HUES64 (cell line): Measurements from ENCODE around the gene KLHL30.
"Not testable (repeated sequence)": the region's sequence is repeated elsewhere in the genome, so short reads cannot be mapped to it uniquely, and the experiment has no call there.

Experiments
- H3K27ac ChIP-seq: 2 replicates; pipeline ENCODE4 v1.7.0; 2013; ENCODE audit warnings: low read depth, low read length, inconsistent platforms
- H3K27me3 ChIP-seq: 2 replicates; pipeline ENCODE4 v1.6.1; 2013; ENCODE audit warnings: mild to moderate bottlenecking, low read length; ENCODE audit not compliant: insufficient read depth
- H3K36me3 ChIP-seq: 2 replicates; pipeline ENCODE4 v1.6.1; 2013; ENCODE audit warnings: mild to moderate bottlenecking, low read length; ENCODE audit not compliant: insufficient read depth
- H3K4me1 ChIP-seq: 2 replicates; pipeline ENCODE4 v1.6.1; 2013; ENCODE audit warnings: mild to moderate bottlenecking, low read length, moderate library complexity; ENCODE audit not compliant: insufficient read depth
- H3K4me3 ChIP-seq: 2 replicates; pipeline ENCODE4 v1.5.1; 2013; ENCODE audit warnings: mild to moderate bottlenecking, low read length, moderate library complexity
- H3K9ac ChIP-seq: 2 replicates; pipeline ENCODE4 v1.6.1; 2013; ENCODE audit warnings: mild to moderate bottlenecking, low read depth, low read length
- H3K9me3 ChIP-seq: 2 replicates; pipeline ENCODE4 v1.6.1; 2013; ENCODE audit warnings: low read depth, low read length; ENCODE audit not compliant: insufficient read depth
- WGBS: fragments of 150-250, 120-280 bp; methylation state at CpG from one replicate; pipeline ENCODE4 v1.1.7; 2013; ENCODE audit warnings: missing lambda C conversion rate; 5-methylcytosine and 5-hydroxymethylcytosine counted together

The KLHL30 gene

GRCh38 chr2:238165288-238165921 lies 26.9 kb downstream of the KLHL30 start:
- no peaks in the 10 kb centered on the region for H3K4me1 ChIP-seq
- peaks cover 52% of the 10 kb centered on the region for H3K27me3 ChIP-seq
- H3K27ac ChIP-seq, result no peak overlapping the region
- WGBS, result 91% methylated on average over 12 of the region's 12 CpGs
- no peak overlapping the region for H3K4me3 ChIP-seq
- peaks cover 14% of the 10 kb centered on the region for H3K36me3 ChIP-seq
- no peaks in the 10 kb centered on the region for H3K9me3 ChIP-seq
- no peak overlapping the region for H3K9ac ChIP-seq

DNA sequence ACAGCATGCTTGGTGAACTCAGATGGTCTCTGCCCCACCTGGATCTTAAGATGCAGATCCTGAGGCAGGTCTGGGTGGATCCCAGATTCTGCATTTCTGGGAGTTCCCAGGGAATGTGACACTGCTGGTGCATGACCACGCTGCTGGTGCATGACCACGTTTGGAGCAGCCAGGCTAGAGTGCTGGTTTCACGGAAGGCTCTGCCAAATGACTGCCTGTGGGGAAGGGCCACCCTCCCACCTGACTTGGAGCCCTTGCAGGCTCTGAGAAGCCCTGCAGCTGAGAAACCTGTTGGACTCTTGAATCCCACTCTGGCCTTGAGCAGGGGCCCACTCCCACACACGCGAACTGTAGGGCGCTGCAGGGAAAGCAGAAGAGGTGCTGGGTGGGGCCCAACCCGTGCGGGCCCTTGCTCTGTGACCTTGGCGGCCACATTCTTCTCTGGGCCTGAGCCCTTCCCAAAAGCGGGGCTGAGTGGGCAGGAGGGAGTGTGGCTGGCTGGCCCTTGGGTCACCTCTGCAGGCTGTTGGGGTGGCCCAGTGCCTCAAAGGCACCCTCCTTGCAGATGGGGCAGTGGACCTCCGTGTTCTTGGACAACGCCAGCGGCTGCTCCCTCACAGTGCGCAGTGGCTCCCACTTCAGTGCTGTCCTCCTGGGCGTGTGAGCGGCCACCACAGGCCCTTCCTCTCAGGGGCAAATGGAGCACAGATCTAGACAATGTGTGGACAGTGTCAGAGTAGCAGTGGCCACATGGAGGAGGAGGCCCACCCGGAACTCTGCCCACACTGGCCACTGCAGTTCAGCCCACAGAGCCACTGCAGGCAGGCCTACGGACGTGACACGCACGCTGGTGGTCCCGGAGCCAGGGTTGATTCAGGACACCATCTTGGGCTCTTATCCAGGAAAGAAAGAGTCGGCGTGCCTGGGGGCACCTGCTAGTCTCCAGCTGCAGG lies 28.2 kb downstream of the KLHL30 start:
- no peak overlapping the region for H3K27ac ChIP-seq

GRCh38 chr2:238167344-238167715 lies 28.9 kb downstream of the KLHL30 start:
- 92% methylated on average over 7 of the region's 7 CpGs for WGBS
- peaks cover 33% of the 10 kb centered on the region for H3K27me3 ChIP-seq
- no peak overlapping the region for H3K27ac ChIP-seq
- no peak overlapping the region for H3K4me3 ChIP-seq
- peaks cover 23% of the 10 kb centered on the region for H3K36me3 ChIP-seq
- H3K4me1 ChIP-seq, result no peaks in the 10 kb centered on the region
- no peaks in the 10 kb centered on the region for H3K9me3 ChIP-seq
- H3K9ac ChIP-seq, result no peak overlapping the region

More for the DNA sequence above, 28.2 kb downstream of the KLHL30 start:
- Histone ChIP-seq H3K27me3 (peaks cover 39% of the 10 kb centered on the region), H3K4me3 (no peak overlapping the region), H3K4me1 (no peaks in the 10 kb centered on the region), H3K9ac (no peak overlapping the region), H3K9me3 (no peaks in the 10 kb centered on the region), H3K36me3 (peaks cover 21% of the 10 kb centered on the region)
- 92% methylated on average over 24 of the region's 24 CpGs for WGBS

- H3K27me3 ChIP-seq, result peaks cover 28% of the 10 kb centered on the region
- H3K9me3 ChIP-seq, result no peaks in the 10 kb centered on the region
- H3K9ac ChIP-seq, result no peak overlapping the region
- no peak overlapping the region for H3K4me3 ChIP-seq
- peaks cover 27% of the 10 kb centered on the region for H3K36me3 ChIP-seq
- no peaks in the 10 kb centered on the region for H3K4me1 ChIP-seq
- 93% methylated on average over 8 of the region's 8 CpGs for WGBS
- H3K27ac ChIP-seq, result no peak overlapping the region
These were observed 29.3 kb downstream of the KLHL30 start for GRCh38 chr2:238167761-238168160.

- no peaks in the 10 kb centered on the region for H3K9me3 ChIP-seq
- H3K4me3 ChIP-seq, result no peak overlapping the region
- no peak overlapping the region for H3K9ac ChIP-seq
- peaks cover 22% of the 10 kb centered on the region for H3K27me3 ChIP-seq
- H3K4me1 ChIP-seq, result no peaks in the 10 kb centered on the region
- 98% methylated on average over 11 of the region's 13 CpGs for WGBS
- no peak overlapping the region for H3K27ac ChIP-seq
- peaks cover 33% of the 10 kb centered on the region for H3K36me3 ChIP-seq
These were observed 30.0 kb downstream of the KLHL30 start for GRCh38 chr2:238168196-238169047.

DNA sequence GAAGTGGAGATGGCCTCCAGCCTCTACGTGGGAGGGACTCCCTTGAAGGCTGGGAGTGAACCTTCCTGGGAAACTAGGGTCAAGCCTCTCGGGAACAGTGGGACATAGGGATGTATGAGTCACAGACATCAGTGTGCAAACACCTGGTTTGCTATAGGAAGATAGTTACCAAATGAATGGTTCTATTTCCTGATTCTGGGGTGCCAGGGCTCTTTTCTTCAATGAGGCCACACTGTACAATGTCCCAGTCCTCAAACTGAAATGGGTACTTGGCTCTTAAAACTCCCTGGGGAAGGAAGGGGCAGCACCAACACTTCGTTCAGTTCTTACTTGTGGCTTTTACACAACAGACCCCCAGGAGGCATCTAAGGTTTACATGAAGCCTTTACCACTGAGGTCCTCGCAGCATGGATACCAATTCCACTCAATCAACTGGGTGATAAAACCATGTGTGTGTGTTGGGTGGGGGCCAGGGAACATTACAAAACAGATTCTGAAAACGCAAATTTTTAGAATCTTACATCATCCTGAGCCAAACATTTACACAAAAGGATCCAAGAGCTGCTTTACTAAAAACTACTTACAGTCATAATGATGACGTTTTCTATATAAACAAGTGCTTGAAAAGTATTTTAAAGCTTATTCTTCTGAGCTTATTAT lies 30.7 kb downstream of the KLHL30 start:
- H3K4me1 ChIP-seq, result no peaks in the 10 kb centered on the region
- 92% methylated on average over 6 of the region's 6 CpGs for WGBS
- H3K9ac ChIP-seq, result no peak overlapping the region
- H3K36me3 ChIP-seq, result peaks cover 39% of the 10 kb centered on the region
- H3K27ac ChIP-seq, result no peak overlapping the region
- peaks cover 14% of the 10 kb centered on the region for H3K27me3 ChIP-seq
- H3K9me3 ChIP-seq, result no peaks in the 10 kb centered on the region
- no peak overlapping the region for H3K4me3 ChIP-seq

GRCh38 chr2:238169708-238170251 lies 31.3 kb downstream of the KLHL30 start:
- Histone ChIP-seq H3K36me3 (peaks cover 44% of the 10 kb centered on the region), H3K27ac (no peak overlapping the region), H3K27me3 (peaks cover 8% of the 10 kb centered on the region), H3K9ac (no peak overlapping the region), H3K4me1 (no peaks in the 10 kb centered on the region), H3K9me3 (no peaks in the 10 kb centered on the region), H3K4me3 (no peak overlapping the region)
- 89% methylated on average over 5 of the region's 5 CpGs for WGBS

GRCh38 chr2:238170386-238171071 lies 32.1 kb downstream of the KLHL30 start:
- Histone ChIP-seq H3K27me3 (0 out of 2 replicates have a peak, but pooled peaks cover under 1% of the 10 kb centered on the region), H3K9me3 (no peaks in the 10 kb centered on the region), H3K9ac (no peak overlapping the region), H3K36me3 (peaks cover 48% of the 10 kb centered on the region), H3K4me1 (no peaks in the 10 kb centered on the region), H3K27ac (no peak overlapping the region), H3K4me3 (no peak overlapping the region)
- WGBS, result 94% methylated on average over 20 of the region's 21 CpGs

GRCh38 chr2:238171072-238171431 lies 32.6 kb downstream of the KLHL30 start:
- WGBS, result 97% methylated on average over 5 of the region's 5 CpGs
- H3K27me3 ChIP-seq, H3K4me3 ChIP-seq, H3K9ac ChIP-seq, H3K9me3 ChIP-seq, H3K4me1 ChIP-seq, H3K27ac ChIP-seq: not testable (repeated sequence)
- peaks cover 49% of the 10 kb centered on the region for H3K36me3 ChIP-seq

DNA sequence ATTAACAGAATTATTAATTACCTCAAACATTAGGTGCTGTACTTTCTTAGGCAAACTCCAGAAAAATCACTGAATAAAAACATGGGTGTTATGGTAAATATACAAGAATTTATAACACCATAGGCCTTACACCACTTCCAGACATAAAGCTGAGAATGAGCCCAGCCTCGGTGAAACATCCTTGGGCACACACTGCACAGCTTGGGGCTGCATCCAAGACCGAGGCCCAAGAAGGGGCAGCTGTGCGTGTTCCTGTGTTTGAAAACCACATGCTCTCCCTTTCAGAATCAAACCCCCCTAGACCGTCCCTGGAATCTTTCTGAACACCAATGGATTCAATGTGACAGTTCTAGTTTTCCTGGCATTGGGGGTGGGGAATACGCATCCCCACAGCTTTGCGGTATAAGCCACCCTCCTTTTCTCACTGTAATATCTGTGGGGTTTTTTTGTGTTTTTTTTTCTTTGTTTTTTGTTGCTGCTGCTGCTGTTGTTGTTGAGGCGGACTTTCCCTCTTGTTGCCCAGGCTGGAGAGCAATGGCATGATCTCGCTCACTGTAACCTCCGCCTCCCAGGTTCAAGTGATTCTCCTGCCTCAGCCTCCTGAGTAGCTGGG lies 33.2 kb downstream of the KLHL30 start:
- 94% methylated on average over 9 of the region's 9 CpGs for WGBS
- no peaks in the 10 kb centered on the region for H3K27me3 ChIP-seq
- no peak overlapping the region for H3K27ac ChIP-seq
- H3K4me3 ChIP-seq, result no peak overlapping the region
- H3K36me3 ChIP-seq, result peaks cover 52% of the 10 kb centered on the region
- H3K9me3 ChIP-seq, result no peaks in the 10 kb centered on the region
- H3K9ac ChIP-seq, result no peak overlapping the region
- H3K4me1 ChIP-seq, result no peaks in the 10 kb centered on the region
